Lung (tissue), 12 donors: Measurements from ENCODE around the gene CYP2A7. TPM values are rescaled to one million over a fixed set of nuclear protein-coding genes. Genes with fewer than 3 reads are reported as not detected.
"Not testable (repeated sequence)": the region's sequence is repeated elsewhere in the genome, so short reads cannot be mapped to it uniquely, and the experiment has no call there.

Experiments used
- ATAC-seq: fragments of 200-7000 bp; cut with Tn5 transposase; one replicate; pipeline ENCODE4 v1.9.1; 2020; ENCODE audit warnings: moderate number of reproducible peaks; ENCODE audit not compliant: insufficient read depth, low FRiP score
- DNase-seq, 3 donors: peaks; one replicate each; pipeline ENCODE4 v3.0.0-alpha.2; 2013 to 2017
- H3K27ac ChIP-seq, 2 donors: one replicate each; pipeline ENCODE4 v1.5.1; 2013; ENCODE audit warnings: mild to moderate bottlenecking in 2 of 2, moderate library complexity in 2 of 2, control low read depth in 1 of 2, inconsistent platforms in 1 of 2, low read depth in 1 of 2, low read length in 1 of 2
- H3K27me3 ChIP-seq, 3 donors: one replicate each; pipeline ENCODE4 v1.5.1; 2013; ENCODE audit warnings: low read length in 2 of 3; ENCODE audit not compliant: control insufficient read depth in 3 of 3, insufficient read depth in 3 of 3
- H3K36me3 ChIP-seq, 4 donors: one replicate each; pipeline ENCODE4 v1.5.1; 2013; ENCODE audit warnings: low read length in 4 of 4, mild to moderate bottlenecking in 1 of 4, moderate library complexity in 1 of 4; ENCODE audit not compliant: control insufficient read depth in 4 of 4, insufficient read depth in 4 of 4
- H3K4me1 ChIP-seq, 5 donors: one replicate each; pipeline ENCODE4 v1.5.1; 2013; ENCODE audit warnings: low read length in 5 of 5, mild to moderate bottlenecking in 2 of 5, moderate library complexity in 1 of 5; ENCODE audit not compliant: control insufficient read depth in 5 of 5, insufficient read depth in 5 of 5
- H3K4me3 ChIP-seq: one replicate; pipeline ENCODE4 v1.5.1; 2013; ENCODE audit warnings: mild to moderate bottlenecking, control low read depth, moderate library complexity
- H3K9ac ChIP-seq, 2 donors: one replicate each; pipeline ENCODE4 v1.5.1; 2013; ENCODE audit warnings: low read length in 2 of 2, control low read depth in 1 of 2; ENCODE audit not compliant: insufficient read depth in 1 of 2
- H3K9me3 ChIP-seq, 4 donors: one replicate each; pipeline ENCODE4 v1.5.1; 2013; ENCODE audit warnings: low read length in 3 of 4, mild to moderate bottlenecking in 1 of 4, moderate library complexity in 1 of 4; ENCODE audit not compliant: control insufficient read depth in 4 of 4, insufficient read depth in 3 of 4
- CTCF ChIP-seq: IDR thresholded peaks from 2 replicates; pipeline ENCODE4 v1.5.1; 2012; ENCODE audit warnings: mild to moderate bottlenecking; ENCODE audit errors: control extremely low read depth, extremely low read depth
- WGBS, 2 donors: extraction: QIAGEN DNeasy Blood & Tissue Kit; methylation state at CpG; one replicate each; pipeline ENCODE4 v1.1.7; 2013; 5-methylcytosine and 5-hydroxymethylcytosine counted together
- polyA plus RNA-seq, 2 donors: library from polyadenylated mRNA; stranded (reverse); fragments of 200-250 nt; gene quantifications; one replicate each; pipeline ENCODE4 v1.2.1, GENCODE V29; 2013
- total RNA-seq, 2 donors: library from RNA; depleted of rRNA in 1 of 2; stranded (reverse); fragments of >200 nt in 1 of 2; gene quantifications; one replicate each; pipeline ENCODE4 v1.2.1, GENCODE V29; 2014 to 2021
- donor health status: control.
- donor health status: control.
- donor health status: Bipolar disorder and iron deficiency.
- donor health status: healthy.
- donor health status: DM: yes; HTN: yes; CAD: no.

The CYP2A7 gene
- total and polyA plus RNA-seq, 4 donors, result 0.11 to 1.6 (median 0.14) TPM; not detected in 1

- H3K9ac ChIP-seq, result no peak overlapping the region
- H3K4me3 ChIP-seq, result peak overlapping the region; percentile 43
- WGBS, 2 donors, result 55 to 59% methylated on average over 7 of the region's 7 CpGs
- peaks cover 0 to 3% (median 0%) of the 10 kb centered on the region in 4 donors for H3K9me3 ChIP-seq
- DNase-seq, result peak in 1 of 3 donors; percentile 12
- peaks cover 0 to 4% (median 0%) of the 10 kb centered on the region in 5 donors for H3K4me1 ChIP-seq
- peak overlapping the region in 1 of 2 donors; percentile 75 for H3K27ac ChIP-seq
- TF ChIP-seq CTCF, result no peak
- H3K27me3 ChIP-seq, result no peaks in the 10 kb centered on the region
- no peaks in the 10 kb centered on the region for H3K36me3 ChIP-seq
- ATAC-seq, result peak; percentile 70
Measured at GRCh38 chr19:40923934-40924391, 41.9 kb upstream of the CYP2A7 start.

- 62 to 78% methylated on average over 11 of the region's 11 CpGs for WGBS, 2 donors
- DNase-seq, H3K9ac ChIP-seq, H3K4me1 ChIP-seq, ATAC-seq, H3K9me3 ChIP-seq, H3K27me3 ChIP-seq, H3K36me3 ChIP-seq, H3K4me3 ChIP-seq: not testable (repeated sequence)
- peak overlapping the region in 1 of 2 donors; percentile 68 for H3K27ac ChIP-seq
Measured at GRCh38 chr19:40922237-40923160, 40.5 kb upstream of the CYP2A7 start.

DNA sequence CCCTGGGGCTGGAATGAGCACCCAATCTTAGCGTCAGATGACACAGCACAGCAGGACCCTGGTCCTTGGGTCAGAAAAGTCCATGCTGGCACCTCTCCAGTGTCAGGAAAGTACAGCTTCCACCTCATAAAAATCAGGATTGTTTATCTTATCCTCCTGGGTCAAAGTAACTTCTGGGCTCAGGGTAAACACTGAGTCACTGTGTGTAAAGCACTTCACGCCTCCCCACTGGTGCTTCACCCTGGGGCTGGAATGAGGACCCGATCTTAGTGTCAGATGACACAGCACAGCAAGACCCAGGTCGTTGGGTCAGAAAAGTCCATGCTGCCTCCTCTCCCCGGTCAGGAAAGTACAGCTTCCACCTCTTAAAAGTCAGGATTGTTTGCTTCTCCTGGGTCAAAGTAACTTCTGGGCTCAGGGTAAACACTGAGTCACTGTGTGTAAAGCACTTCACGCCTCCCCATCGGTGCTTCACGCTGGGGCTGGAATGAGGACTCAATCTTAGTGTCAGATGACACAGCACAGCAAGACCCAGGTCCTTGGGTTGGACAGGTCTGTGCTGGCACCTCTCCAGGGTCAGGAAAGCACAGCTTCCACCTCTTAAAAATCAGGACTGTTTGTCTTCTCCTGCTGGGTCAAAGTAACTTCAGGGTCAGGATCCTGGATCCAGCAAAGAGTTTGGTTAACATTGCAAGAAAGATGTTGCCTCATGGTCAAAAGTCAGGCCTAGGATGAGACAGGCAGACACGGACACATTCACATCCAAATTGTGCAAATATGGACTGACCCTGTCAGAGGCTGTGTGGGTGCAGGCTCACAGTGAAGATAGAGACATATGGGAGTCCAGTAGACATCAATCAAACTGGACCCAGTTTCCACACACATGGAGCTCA, 39.2 kb upstream of the CYP2A7 start:
- H3K27ac ChIP-seq, result peak overlapping the region in 1 of 2 donors; percentile 68
- peaks cover 0 to 3% (median 0%) of the 10 kb centered on the region in 4 donors for H3K9me3 ChIP-seq
- no peaks in the 10 kb centered on the region for H3K27me3 ChIP-seq
- H3K9ac ChIP-seq, result no peak overlapping the region
- ATAC-seq (peak; percentile 80), DNase-seq (peak; percentile 34 to 53 (median 50))
- WGBS, 2 donors, result 29 to 42% methylated on average over 9 of the region's 9 CpGs
- peaks cover 0 to 4% (median 0%) of the 10 kb centered on the region in 5 donors for H3K4me1 ChIP-seq
- TF ChIP-seq CTCF, result no peak
- H3K36me3 ChIP-seq, result no peaks in the 10 kb centered on the region
- no peak overlapping the region for H3K4me3 ChIP-seq
